OCI-LY1 (cell line): ENCODE data around the gene EVA1C.

Experiments used
- H2AFZ ChIP-seq: fragments of 200-600 bp; sonication (generic), shearing (Covaris generic); 2 replicates; pipeline ENCODE4 v1.6.0; 2014; ENCODE audit warnings: antibody characterized with exemption, mild to moderate bottlenecking, low read length
- H3F3A ChIP-seq: fragments of 200-600 bp; sonication (generic), shearing (Covaris generic); 2 replicates; pipeline ENCODE4 v1.6.0; 2014; ENCODE audit warnings: mild to moderate bottlenecking, antibody characterized with exemption, low read length, moderate library complexity; ENCODE audit not compliant: insufficient read depth
- H3K27ac ChIP-seq: fragments of 200-600 bp; sonication (generic); 2 replicates; pipeline ENCODE4 v1.5.1; 2014; ENCODE audit warnings: low read length, mixed run types, mild to moderate bottlenecking, low read depth; ENCODE audit not compliant: poor library complexity, severe bottlenecking
- H3K27me3 ChIP-seq: fragments of 200-600 bp; sonication (generic); 2 replicates; pipeline ENCODE4 v1.6.0; 2014; ENCODE audit warnings: antibody characterized with exemption, mild to moderate bottlenecking, low read length, moderate library complexity; ENCODE audit not compliant: insufficient read depth
- H3K36me3 ChIP-seq: fragments of 200-600 bp; sonication (generic); 2 replicates; pipeline ENCODE4 v1.6.1; 2014; ENCODE audit warnings: mild to moderate bottlenecking, antibody characterized with exemption, low read length, moderate library complexity, mixed read lengths; ENCODE audit not compliant: insufficient read depth
- H3K4me1 ChIP-seq: fragments of 200-600 bp; sonication (generic); 2 replicates; pipeline ENCODE4 v1.5.1; 2014; ENCODE audit warnings: mild to moderate bottlenecking, low read length, moderate library complexity; ENCODE audit not compliant: insufficient read depth, severe bottlenecking
- H3K4me2 ChIP-seq: fragments of 200-600 bp; sonication (generic), shearing (Covaris generic); 2 replicates; pipeline ENCODE4 v1.6.1; 2014; ENCODE audit warnings: low read length
- H3K4me3 ChIP-seq: fragments of 200-600 bp; sonication (generic); 2 replicates; pipeline ENCODE4 v1.5.1; 2014; ENCODE audit warnings: low read length, low read depth, mild to moderate bottlenecking, mixed read lengths; ENCODE audit not compliant: poor library complexity, severe bottlenecking
- H3K79me2 ChIP-seq: fragments of 200-600 bp; shearing (Covaris generic); 2 replicates; pipeline ENCODE4 v1.6.1; 2016; ENCODE audit warnings: mixed run types, low read length, mixed read lengths; ENCODE audit not compliant: insufficient read depth
- H3K9ac ChIP-seq: fragments of 200-600 bp; sonication (generic), shearing (Covaris generic); 2 replicates; pipeline ENCODE4 v1.6.1; 2014; ENCODE audit warnings: mild to moderate bottlenecking, low read length, mixed read lengths
- H3K9me2 ChIP-seq: fragments of 200-600 bp; sonication (generic), shearing (Covaris generic); 2 replicates; pipeline ENCODE4 v1.6.1; 2014; ENCODE audit warnings: low read depth, mild to moderate bottlenecking, low read length, mixed read lengths
- H3K9me3 ChIP-seq: fragments of 200-600 bp; shearing (Covaris generic); 2 replicates; pipeline ENCODE4 v1.6.1; 2014; ENCODE audit warnings: low read length, mixed read lengths
- H4K20me1 ChIP-seq: fragments of 200-600 bp; sonication (generic), shearing (Covaris generic); 2 replicates; pipeline ENCODE4 v1.6.0; 2016; ENCODE audit warnings: mild to moderate bottlenecking, low read length; ENCODE audit not compliant: insufficient read depth
- CTCF ChIP-seq: fragments of 200-600 bp; sonication (generic), shearing (Covaris generic); IDR thresholded peaks from 2 replicates; pipeline ENCODE4 v1.5.1; 2017; ENCODE audit warnings: mild to moderate bottlenecking, antibody characterized with exemption, low read length, moderate library complexity, mixed read lengths
- EZH2 ChIP-seq: fragments of 200-600 bp; sonication (generic), shearing (Covaris generic); IDR thresholded peaks from 2 replicates; pipeline ENCODE4 v1.8.0; 2017; ENCODE audit warnings: borderline replicate concordance, mixed run types, mild to moderate bottlenecking, antibody characterized with exemption, low read length, moderate library complexity, mixed read lengths

The EVA1C gene

DNA sequence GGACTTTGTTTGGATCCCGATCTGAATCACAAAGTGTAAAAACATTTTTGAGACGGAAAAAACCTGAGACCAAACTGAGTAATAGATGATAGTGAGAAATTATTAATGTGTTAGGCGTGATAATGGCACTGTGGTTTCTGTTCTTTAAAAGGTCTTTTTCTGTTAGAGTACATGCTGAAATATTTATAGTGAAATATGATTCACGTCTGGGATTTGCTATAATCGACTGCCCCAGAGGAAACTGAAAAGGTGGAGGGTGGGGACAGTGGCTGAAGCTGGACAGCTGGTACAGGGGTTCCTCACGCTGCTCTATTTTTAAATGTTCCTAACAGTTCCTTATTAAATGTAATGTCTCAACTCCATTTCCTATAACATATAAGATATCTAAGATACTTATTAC lies 30.9 kb upstream of the EVA1C start:
- no peaks in the 10 kb centered on the region for H4K20me1 ChIP-seq
- H3K27me3 ChIP-seq = no peaks in the 10 kb centered on the region
- no peaks in the 10 kb centered on the region for H3K4me1 ChIP-seq
- H3K9me2 ChIP-seq = no peaks in the 10 kb centered on the region
- no peak overlapping the region for H3K4me2 ChIP-seq
- H3K36me3 ChIP-seq = peaks cover 93% of the 10 kb centered on the region
- no peak overlapping the region for H3K27ac ChIP-seq
- H2AFZ ChIP-seq = no peak overlapping the region
- TF ChIP-seq EZH2 (no peak), CTCF (no peak)
- H3K9ac ChIP-seq = no peak overlapping the region
- H3F3A ChIP-seq = no peaks in the 10 kb centered on the region
- H3K4me3 ChIP-seq = no peak overlapping the region
- H3K79me2 ChIP-seq = peaks cover 6% of the 10 kb centered on the region; the same call in 1 of the 2 replicates
- H3K9me3 ChIP-seq = no peaks in the 10 kb centered on the region

- Histone ChIP-seq H3K36me3 (peaks cover 88% of the 10 kb centered on the region), H3K27ac (no peak overlapping the region), H3K9ac (no peak overlapping the region), H3K79me2 (peaks cover 12% of the 10 kb centered on the region; the same call in 1 of the 2 replicates), H3K4me1 (no peaks in the 10 kb centered on the region), H3K9me3 (no peaks in the 10 kb centered on the region), H3K27me3 (no peaks in the 10 kb centered on the region), H3K4me2 (no peak overlapping the region), H3F3A (no peaks in the 10 kb centered on the region), H3K4me3 (no peak overlapping the region), H4K20me1 (no peaks in the 10 kb centered on the region), H2AFZ (no peak overlapping the region), H3K9me2 (no peaks in the 10 kb centered on the region)
- no peak for TF ChIP-seq EZH2
- no peak for TF ChIP-seq CTCF
Observed at GRCh38 chr21:32382108-32382644, 30.3 kb upstream of the EVA1C start.

DNA sequence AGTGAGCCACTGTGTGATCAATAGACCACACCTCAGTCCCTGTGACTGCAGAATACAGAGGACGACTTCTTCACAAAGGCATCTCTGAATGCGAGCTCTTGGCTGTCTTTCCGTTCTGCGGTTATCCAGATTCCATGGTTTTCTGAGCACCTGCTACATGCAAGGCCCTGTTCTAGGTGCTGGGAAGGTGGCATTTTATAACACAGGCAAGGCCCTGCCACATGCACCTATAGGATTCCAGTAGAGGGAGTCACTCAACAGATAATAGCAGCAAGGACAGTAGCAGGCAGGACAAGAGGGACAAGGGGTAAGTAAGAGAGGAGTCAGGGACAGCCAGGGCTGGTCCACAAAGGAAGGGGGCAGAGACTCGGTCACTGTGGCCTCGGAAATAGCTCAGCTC lies 28.7 kb upstream of the EVA1C start:
- no peaks in the 10 kb centered on the region for H3K27me3 ChIP-seq
- TF ChIP-seq EZH2 (no peak), CTCF (no peak)
- no peaks in the 10 kb centered on the region for H3K9me2 ChIP-seq
- H3K4me2 ChIP-seq = no peak overlapping the region
- no peak overlapping the region for H3K27ac ChIP-seq
- H3K79me2 ChIP-seq = peaks cover 28% of the 10 kb centered on the region
- H3K4me3 ChIP-seq = no peak overlapping the region
- no peak overlapping the region for H2AFZ ChIP-seq
- peaks cover 7% of the 10 kb centered on the region for H3K4me1 ChIP-seq
- no peaks in the 10 kb centered on the region for H3F3A ChIP-seq
- H3K36me3 ChIP-seq = peaks cover 85% of the 10 kb centered on the region
- no peak overlapping the region for H3K9ac ChIP-seq
- H4K20me1 ChIP-seq = no peaks in the 10 kb centered on the region
- H3K9me3 ChIP-seq = no peaks in the 10 kb centered on the region
